GM19324 (cell line): Measurements from ENCODE around the gene C16orf96.

Experiments used
- ATAC-seq: cut with Tn5 transposase; IDR thresholded peaks from one replicate; pipeline ENCODE4 v1.9.1; 2021; ENCODE audit warnings: mild to moderate bottlenecking, moderate library complexity; ENCODE audit not compliant: unreplicated experiment, low FRiP score

C16orf96 gene

DNA sequence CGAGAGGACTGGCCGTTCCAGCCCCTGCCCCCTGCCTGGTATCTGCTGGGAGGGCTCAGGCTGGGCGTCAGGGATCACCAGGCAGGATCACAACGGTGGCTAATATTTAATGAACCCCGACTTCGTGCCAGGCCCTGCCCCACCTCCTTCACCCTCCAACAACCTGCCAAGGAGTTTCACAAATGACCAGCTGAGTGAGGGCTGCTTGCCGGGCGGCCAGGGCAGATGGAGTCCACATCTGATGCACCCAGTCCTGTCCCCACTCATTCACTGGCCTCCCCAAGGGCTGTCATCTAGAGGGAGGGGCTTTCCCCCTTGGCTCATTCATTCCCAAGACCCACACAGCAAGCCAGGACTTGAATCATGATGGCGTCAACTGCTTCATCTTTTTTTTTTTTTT is 41.0 kb downstream of the C16orf96 start:
- ATAC-seq = no peak

DNA sequence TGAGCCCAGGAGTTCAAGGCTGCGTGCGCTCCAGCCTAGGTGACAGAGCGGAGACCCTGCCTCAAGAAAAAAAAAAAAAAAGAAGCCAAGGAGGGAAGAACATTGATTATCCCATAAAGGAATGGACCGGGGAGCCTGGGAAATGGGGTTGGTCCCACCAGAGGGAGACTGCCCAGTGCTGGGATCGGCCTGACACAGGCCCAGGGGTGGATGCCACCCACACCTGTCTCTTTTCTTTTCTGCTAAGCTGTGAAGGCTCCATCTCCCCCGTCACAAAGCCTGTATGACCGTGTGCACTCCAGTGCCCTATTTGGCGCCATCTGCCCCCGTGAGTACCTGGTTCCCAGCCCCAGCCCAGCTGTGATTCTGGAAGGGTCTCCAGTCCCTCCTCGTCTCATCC is 42.9 kb downstream of the C16orf96 start:
- no peak for ATAC-seq

DNA sequence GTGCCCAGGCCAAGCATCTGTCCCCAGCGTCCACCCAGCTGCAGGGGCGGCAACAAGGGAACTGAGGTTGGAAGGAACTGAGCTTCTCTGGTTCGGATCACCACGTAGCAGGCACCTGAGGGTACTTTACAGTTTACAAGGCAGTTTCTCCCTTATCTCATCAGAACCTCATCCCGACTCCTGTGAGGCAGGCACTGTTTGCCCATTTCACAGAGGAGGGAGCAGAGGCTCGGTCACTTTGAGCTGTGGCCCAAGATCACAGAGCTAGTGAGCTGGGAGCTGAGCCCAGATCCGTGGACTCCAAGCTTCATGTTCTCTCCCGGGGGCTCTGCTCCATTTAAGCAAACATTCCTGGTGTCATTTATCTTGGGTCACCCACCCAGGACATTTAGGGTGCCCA is 43.4 kb downstream of the C16orf96 start:
- no peak for ATAC-seq

DNA sequence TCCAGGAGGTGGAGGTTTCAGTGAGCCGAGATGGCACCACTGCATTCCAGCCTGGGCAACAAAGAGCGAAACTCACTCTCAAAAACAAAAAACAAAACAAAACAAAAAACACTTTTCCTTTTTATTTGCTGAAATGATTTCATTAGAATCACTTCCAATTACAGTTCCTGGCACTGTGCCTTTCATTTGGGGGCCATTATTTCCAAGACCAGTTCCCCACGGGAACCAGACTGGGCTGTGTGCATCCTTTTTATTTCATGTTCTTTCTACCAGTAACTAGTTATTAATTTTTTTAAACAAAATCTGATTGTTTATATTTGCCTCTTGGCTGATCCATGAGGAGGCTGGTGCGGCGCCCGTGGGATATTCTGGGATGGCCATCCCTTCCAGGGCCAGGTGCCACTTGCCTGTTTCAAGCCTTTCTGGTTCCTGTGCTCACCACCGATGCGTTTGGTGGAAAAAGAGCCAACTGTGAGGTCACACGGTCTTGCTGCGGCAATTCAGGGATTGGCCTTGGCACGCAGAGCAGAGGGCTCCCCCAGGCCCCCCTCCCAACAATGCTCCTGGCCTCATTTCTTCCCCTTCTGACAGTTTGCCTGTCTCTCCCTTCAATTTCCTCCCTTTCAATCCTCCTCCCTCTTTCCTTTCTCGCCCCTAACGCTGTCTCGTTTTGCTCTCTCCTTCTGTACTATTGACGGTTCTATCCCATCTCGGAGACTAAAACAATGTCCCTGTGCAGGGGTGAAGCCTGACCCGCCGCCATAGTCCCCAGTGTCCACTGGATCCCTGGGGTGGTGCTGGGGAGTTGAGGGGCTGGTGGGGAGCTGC is 45.1 kb downstream of the C16orf96 start:
- ATAC-seq = no peak

DNA sequence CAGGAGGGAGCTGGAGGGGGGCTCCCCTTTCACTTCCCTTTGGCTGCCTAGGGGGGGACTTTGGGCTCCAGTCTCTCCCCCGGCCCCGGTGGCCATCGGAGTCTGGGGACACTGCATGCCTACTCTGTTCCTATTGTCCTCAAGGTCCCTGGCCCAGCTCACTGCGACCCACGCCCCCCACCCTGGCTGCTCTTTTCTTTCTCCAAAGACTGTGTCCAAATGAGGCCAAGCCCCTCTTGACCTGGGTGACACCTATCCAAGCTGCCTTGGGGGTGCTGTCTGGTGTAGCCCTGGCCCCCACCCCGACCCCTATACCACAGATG is 45.7 kb downstream of the C16orf96 start:
- no peak for ATAC-seq

DNA sequence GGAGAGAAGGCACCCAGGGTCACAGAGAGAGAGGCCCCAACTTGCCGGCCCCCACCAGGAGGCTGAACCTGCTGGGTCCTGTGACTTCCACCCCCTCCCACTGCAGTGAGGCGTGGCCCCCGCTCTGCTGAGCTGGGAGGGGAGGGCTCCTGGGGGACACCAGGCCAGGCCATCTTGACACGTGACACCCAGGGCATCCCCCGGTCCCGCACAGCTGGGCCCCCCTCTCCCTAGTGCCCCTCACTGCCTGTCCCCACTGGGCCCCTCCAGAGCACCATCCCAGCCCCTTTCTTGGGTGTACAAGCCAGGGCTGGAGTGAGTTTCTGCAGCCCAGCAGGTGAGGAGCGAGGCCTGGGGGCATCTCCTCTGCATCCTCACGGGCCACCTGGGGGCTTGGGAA is 46.2 kb downstream of the C16orf96 start:
- ATAC-seq = no peak

DNA sequence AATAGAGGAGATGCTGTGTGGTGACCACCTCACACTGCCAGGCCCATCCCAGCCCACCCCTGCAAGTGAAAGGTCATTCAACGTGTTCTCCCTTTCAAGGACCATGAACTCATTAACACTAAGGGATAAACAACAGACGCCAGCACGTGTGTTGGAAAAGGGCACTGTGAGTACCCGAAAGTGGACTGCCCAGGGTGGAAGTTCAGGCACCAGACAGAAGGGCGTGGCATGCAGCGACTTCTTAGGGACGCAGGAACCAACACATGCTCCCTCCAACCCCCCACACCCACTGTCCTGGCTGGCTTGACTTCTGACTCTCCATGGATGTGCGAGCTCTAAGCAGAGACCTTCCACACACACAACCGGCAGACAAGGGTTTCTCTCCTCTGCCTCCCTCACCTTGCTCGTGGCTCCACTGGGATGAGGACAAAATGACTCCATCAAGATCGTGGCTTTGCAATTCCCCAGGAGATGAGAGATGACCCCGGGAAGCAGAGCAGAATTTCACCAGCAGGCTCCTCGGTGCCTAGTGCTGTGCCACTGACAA is 47.6 kb downstream of the C16orf96 start:
- ATAC-seq = no peak

DNA sequence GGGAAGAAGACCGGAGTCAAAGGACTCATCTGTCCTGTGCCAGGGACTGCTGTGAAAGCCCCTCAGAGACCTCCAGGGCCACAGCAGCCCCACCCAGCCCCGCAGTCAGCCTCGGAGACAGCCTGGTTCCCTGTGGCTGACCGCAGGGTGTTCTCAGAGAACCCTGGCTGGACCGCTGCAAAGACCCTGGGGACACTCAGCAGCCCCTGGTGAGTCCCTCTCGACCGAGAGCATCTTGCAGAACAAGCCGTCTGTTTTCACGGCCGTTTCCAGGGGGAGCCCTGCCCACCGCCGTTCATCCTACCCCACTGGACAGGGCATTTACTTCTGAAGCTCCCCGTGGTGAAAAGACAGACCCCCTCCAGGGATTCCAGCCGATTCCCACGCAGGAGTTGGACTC is 48.3 kb downstream of the C16orf96 start:
- no peak for ATAC-seq

DNA sequence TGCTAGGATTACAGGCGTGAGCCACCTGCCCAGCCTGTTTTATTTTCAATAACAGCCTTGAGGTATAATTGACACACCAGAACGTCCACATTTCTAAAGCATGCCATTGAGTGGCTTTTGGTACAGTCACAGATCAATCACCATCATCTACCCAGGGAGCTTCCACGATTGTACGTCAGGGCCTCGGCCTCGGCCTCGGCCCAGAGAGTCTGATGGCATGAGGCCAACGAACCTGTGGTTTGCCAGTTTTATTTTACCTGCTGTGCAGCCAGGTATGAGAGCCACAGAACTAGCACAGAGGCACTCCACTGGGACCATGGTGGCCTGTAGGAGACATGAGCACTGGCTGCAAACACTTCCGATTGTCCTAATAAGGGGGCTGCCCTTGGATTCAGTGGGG is 50.2 kb downstream of the C16orf96 start:
- ATAC-seq = no peak

DNA sequence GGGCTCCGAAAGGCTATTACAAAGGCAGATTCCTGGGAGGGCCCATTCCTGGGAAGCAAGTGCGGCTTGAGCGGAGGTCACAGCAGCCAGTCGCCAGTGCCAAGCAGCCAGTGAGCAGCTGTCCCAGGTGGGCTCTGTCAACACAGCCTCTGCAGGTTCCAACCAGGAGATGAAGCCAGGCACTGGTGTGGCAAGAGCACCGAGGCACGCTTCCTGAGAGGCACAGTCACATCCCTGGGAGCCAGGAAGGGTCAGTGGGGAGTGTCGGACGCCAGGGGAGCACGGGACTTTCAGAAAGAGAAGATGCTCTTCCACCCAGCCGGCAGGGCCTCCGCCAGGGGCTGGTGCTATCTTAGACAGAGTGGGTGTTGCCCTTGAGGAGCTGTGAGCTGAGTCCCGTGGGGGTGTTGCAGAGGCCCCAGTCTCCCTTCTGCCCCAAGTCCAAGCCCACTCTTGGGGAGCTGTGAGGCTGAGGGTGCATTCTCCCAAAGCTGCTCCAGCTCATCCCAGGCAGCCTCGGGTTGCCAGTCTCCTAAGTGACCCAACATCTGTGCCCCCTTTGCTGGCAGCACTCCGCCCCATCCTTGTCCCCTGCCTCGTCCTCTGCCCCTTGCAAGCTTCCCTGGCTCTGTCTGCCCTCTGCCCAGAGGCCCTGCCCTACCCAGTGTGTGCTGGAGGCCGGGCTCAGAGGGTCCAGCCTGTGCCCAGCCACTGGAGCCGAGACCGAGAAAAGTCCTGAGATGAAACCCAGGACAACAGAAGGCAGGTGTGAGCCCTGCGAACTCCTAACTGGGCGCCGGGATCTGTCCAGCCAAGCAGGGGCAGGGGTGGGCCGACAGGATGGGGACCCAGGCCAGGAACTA is 51.9 kb downstream of the C16orf96 start:
- ATAC-seq = no peak

DNA sequence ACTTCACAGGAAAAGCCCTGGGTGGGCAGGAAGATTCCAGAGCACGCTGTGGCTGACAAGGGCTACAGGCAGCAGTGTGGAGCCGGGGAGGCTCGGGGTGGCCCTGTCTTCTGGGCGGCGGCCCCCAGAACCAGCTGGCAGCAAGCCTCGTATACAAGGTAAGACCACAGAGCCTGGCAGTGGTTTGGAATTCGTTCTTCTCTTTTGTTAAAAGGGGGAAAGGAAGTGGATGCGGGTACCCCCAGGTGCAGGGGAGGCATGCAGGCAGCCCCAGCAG is 52.5 kb downstream of the C16orf96 start:
- no peak for ATAC-seq

DNA sequence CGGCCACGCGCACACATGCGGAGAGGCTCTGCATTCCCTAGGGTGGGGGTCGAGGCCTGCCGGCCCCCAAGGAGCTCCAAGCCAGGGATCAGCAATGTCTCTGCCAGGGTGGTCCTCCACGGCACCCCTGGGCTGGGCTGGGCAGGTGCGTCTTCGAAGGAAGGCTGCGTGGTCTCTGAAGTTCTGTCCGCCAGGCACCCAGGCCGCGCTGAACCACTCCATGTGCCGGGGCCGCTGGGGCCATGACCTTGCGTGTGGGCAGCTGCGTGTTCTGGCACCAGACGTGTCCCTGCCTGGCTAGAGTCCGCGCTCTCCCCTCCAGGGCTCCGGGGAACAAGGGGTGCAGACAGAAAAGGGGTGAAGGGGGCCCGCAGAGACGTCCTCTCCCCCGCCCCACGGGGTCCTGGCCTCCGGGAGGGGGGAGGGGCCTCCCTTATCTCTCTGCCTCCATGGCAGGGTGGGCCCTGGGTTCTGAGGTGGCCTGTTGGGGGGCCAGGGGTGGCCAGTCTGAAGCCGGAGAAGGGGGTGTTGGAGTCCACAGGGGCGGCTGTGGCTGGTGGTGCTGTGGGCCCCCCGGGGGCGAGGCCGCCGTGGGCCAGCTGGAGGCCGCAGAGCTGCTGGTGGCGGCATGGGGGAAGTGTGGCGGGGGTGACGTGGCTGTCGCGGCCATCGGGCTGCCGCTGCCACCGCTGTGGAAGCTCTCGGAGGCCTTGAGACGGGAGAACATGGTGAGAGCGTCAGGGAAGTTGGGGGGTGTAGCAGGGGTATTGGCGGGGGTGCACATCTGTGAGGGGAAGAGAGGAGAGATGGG is 53.3 kb downstream of the C16orf96 start:
- ATAC-seq = no peak

DNA sequence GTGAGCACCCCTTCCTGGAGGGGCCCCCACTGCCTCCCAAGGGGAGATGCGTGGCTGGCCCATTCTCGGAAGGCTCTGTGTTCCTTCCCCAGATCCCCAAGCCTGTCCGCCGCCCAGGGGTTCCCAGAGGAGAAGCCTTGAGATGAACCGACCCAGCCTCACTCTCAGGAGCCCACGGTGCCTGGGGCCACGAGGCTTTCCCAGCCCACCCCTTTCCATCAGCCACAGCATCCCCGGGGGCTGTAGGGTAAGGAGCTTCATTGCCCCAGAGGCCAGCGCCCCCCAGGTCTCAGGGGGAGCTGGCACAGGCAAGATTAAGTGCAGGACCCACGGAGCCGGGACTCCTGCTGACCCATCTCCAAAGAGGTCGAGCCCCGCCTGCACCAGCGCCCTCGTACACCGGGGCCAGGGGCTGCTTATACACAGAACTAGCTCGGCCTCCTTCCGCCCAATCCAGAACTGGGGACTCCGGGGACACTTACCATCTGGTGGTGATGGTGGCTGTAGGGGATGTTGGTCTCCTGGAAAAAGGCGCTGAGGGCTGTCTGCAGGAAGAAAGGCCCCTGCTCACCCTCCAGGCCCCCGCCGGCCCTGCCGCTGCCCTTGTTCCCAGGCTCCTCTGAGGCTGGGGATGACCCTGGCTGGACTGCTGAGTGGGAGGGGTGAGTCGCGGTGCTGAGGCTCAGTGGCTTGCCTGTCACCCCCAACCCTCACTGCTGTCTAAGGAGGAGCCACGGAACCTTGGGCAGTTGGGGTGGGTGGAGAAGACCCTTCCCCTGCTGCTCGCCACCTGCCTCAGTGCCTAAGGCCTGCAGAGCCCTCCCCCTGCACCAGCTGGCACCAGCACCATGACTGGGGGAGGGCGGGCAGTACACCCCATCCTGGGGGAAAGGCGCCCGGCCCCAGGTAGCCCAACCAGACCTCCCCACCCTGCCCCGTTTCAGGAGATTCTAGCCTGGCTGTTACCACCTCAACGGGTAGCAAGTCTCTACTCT is 54.2 kb downstream of the C16orf96 start:
- ATAC-seq = no peak

DNA sequence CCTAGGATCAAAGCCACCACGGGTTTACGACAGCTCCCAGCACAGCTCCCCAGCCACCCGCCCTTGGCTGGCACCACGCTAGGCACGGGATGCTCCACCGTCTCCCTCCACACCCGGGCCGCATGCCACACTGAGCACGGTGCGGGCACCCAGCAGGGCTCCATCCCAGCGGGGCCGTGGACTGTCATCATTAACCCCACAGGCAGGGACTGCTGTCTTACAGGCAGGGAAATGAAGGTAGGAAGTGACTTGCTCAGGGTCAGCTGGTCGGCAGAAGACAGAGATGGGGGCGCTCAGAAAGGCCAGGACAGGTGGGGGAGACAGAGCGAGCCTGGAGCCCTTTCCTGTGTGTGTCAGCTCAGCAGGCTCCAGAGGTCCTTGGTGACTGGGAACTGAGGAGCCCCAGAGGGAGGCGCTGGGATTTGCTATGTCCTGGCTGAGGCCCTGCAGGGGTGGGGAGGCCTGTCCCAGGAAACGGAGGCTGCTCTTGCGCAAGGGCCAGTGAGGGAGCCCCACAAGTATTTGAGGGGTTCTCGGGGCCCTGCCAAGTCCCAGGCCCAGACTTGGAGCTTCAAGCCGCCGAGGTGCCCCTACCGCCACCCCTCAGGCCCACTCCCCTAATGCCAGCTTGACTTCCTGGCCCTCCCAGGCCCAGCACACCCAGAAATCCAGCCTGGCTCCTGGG is 55.3 kb downstream of the C16orf96 start:
- ATAC-seq = no peak

DNA sequence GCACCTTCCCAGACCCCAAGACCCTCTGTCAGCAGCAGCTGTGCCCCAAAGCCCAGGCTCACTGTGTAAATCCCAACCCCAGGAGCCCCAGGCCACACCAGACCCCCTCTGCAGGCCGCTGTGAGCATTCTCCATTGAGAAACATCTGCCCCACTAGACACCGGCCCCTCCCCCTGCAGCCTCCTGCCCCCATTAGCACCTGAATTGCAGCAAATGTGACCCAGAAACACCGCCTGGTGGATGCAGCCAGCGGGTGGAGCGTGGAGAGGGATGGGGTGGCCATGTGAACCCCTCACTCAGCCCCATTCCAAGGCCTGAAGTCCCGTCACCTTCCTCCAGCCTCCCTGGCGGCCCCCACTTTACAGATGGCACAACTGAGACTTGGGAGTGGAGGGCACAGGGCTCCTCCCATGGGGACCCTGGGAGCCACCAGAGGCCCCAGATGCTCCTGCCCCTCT is 56.4 kb downstream of the C16orf96 start:
- ATAC-seq = no peak

DNA sequence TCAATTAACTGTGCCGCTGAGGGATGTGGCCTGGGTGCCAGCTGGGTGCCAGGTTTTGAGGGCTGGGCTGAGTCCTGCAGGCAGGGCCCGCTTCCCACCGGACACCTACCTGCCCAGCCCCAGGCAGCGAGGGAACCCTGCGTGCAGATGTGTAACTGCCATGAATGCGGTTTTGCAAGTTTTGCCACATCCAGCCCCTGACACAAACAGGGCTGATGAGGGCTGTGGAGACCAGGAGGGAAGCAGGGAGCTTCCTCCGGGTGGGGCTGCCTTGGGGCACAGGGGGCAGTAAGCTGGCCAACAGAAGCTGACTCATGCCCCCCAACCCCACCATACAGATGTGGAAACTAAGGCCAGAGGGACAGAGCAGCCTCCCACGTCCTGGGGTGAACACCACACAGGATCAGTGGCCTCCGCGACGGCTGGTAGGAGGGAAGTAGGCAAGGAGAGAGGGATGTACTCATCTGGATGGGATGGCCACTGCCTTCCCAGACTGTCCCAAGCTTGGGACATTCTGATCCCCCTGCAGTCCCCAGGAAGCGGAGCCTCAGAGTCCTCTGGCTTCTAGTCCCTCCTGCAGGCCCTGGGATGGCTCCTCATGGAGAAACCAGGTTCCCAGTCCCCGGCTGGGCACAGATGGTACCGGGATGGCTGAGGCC is 57.0 kb downstream of the C16orf96 start:
- ATAC-seq = no peak

DNA sequence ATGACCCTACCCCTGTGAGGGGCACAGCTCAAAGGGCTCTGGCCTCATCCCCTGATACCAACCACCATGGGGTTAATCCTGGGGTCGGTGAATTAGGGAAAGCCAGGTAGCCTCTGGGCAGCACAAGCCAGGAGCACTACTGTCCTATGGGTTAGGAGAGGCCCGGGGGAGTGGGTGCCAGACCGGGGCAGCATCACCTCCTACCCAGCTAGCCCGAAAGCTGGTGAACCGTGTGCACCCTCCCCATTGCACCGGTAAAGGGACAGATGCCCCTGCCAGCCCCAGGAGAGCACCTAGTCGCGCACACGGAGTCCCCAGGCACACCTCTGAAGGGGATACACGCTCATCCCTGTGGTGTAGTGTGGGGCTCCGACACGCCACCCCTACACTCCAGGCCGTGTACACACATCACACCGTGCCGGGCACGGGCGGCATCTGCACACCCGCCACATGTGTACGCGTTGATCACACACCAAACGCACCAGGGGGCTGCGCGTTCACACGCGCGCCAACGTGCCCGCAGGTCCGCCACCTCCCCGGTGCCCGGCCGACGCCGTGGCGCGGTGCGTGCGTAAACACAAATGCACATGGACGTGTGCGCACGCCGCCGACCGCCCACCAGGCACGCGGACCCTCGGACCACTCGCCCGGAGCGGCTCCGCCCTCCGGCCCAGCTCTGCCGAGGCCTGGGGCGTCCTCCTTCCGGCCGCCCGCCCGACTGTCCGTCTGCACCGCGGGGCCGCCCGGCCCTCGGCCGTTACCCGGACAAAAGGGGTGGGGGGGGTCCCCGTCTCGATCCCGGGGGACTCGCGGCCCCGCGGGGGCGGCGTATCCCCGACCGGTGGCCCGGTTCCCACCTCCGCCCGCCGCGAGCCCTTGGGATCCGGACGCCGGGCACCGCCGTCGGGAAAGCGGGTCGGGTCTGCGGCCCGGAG is 57.8 kb downstream of the C16orf96 start:
- ATAC-seq = no peak
